H1 (cell line): ENCODE data around the gene ACAP1. TPM values are rescaled to one million over a fixed set of nuclear protein-coding genes. Genes with fewer than 3 reads are reported as not detected.

Experiments used
- CTCF ChIA-PET: fragments of 300-600 bp; sonication (Branson Sonifier 250); formaldehyde crosslinking; loops from one replicate; lab custom pipeline; 2021; ENCODE audit not compliant: partially characterized antibody; lab: Charles Lee
- POLR2A ChIA-PET: fragments of 300-600 bp; sonication (Branson Sonifier 250); formaldehyde crosslinking; loops from one replicate; lab custom pipeline; 2021; ENCODE audit warnings: inconsistent platforms; ENCODE audit not compliant: partially characterized antibody; lab: Charles Lee
- DNase-seq, 2 experiments: peaks; one replicate each; pipeline versions ENCODE4 v3.0.0 to v3.0.0-alpha.2; 2010 to 2022; ENCODE audit warnings: low spot score in 2 of 2, low read depth in 1 of 2, mixed read lengths in 1 of 2
- FAIRE-seq: peaks from 2 replicates; lab custom pipeline; 2011; peaks lifted over from hg19 to GRCh38; lab: Jason Lieb, UNC
- H2AFZ ChIP-seq: 2 replicates; pipeline ENCODE4 v1.8.1; 2012; ENCODE audit warnings: low read length, inconsistent platforms
- H2AK5ac ChIP-seq: 2 replicates; pipeline ENCODE4 v1.6.1; 2013; ENCODE audit warnings: low read depth, low read length
- H2BK120ac ChIP-seq: replicated peaks from 2 replicates; pipeline ENCODE3; 2013; ENCODE audit warnings: low read depth, low read length, inconsistent platforms
- H2BK12ac ChIP-seq: 2 replicates; pipeline ENCODE4 v1.6.1; 2013; ENCODE audit warnings: low read depth, low read length
- H2BK15ac ChIP-seq: 2 replicates; pipeline ENCODE4 v1.6.1; 2013; ENCODE audit warnings: low read length
- H2BK20ac ChIP-seq: 2 replicates; pipeline ENCODE4 v1.6.1; 2013; ENCODE audit warnings: low read length
- H2BK5ac ChIP-seq: 2 replicates; pipeline ENCODE4 v1.6.1; 2013; ENCODE audit warnings: low read depth, low read length
- H3K14ac ChIP-seq: 2 replicates; pipeline ENCODE4 v1.6.1; 2013; ENCODE audit warnings: inconsistent platforms; ENCODE audit not compliant: insufficient read length
- H3K18ac ChIP-seq: 2 replicates; pipeline ENCODE4 v1.6.1; 2013; ENCODE audit warnings: low read length; ENCODE audit errors: extremely low read depth
- H3K23ac ChIP-seq: 2 replicates; pipeline ENCODE4 v1.6.1; 2013; ENCODE audit warnings: inconsistent platforms; ENCODE audit not compliant: insufficient read length
- H3K23me2 ChIP-seq: 2 replicates; pipeline ENCODE4 v1.6.1; 2013; ENCODE audit warnings: low read depth, low read length
- H3K27ac ChIP-seq: 2 replicates; pipeline ENCODE4 v1.6.1; 2011; ENCODE audit warnings: low read depth, low read length, inconsistent platforms
- H3K27me3 ChIP-seq, 4 experiments: replicated peaks in 1 of 4; 1 replicate in 1 of 4; 2 replicates in 3 of 4; pipeline versions ENCODE4 v1.6.1 to v1.8.1; 2011 to 2013; ENCODE audit warnings: low read length in 3 of 4, mild to moderate bottlenecking in 3 of 4, inconsistent platforms in 2 of 4, mixed read lengths in 2 of 4, moderate library complexity in 1 of 4; ENCODE audit not compliant: control insufficient read depth in 3 of 4, insufficient read depth in 3 of 4; ENCODE audit errors: extremely low read depth in 1 of 4
- H3K36me3 ChIP-seq, 4 experiments: 2 replicates each; pipeline versions ENCODE4 v1.6.1 to v1.8.1; 2011 to 2013; ENCODE audit warnings: mild to moderate bottlenecking in 4 of 4, low read length in 3 of 4, moderate library complexity in 2 of 4, control low read depth in 1 of 4, inconsistent platforms in 1 of 4; ENCODE audit not compliant: insufficient read depth in 4 of 4, control insufficient read depth in 2 of 4
- H3K4ac ChIP-seq: replicated peaks from 2 replicates; pipeline ENCODE3; 2013; ENCODE audit warnings: low read length, low read depth, mixed read lengths, inconsistent platforms; ENCODE audit not compliant: insufficient read length
- H3K4me1 ChIP-seq, 4 experiments: replicated peaks in 1 of 4; 1 replicate in 1 of 4; 2 replicates in 3 of 4; pipeline versions ENCODE4 v1.6.1 to v1.8.1; 2011 to 2013; ENCODE audit warnings: low read length in 3 of 4, inconsistent platforms in 2 of 4, mixed read lengths in 1 of 4; ENCODE audit not compliant: insufficient read depth in 4 of 4, control insufficient read depth in 3 of 4
- H3K4me2 ChIP-seq, 2 experiments: 2 replicates each; pipeline versions ENCODE4 v1.6.1 to v1.8.1; 2011 to 2013; ENCODE audit warnings: low read depth in 2 of 2, low read length in 2 of 2, control low read depth in 1 of 2, inconsistent platforms in 1 of 2, mild to moderate bottlenecking in 1 of 2; ENCODE audit not compliant: insufficient read depth in 1 of 2
- H3K4me3 ChIP-seq, 4 experiments: fragments of 200-600, 300-600 bp in 1 of 4; sonication (generic), shearing (Covaris generic), sonication (Bioruptor Twin) in 1 of 4; 2 replicates each; pipeline versions ENCODE4 v1.5.1 to v1.8.1; 2011 to 2016; ENCODE audit warnings: low read length in 4 of 4, low read depth in 3 of 4, control low read depth in 2 of 4, inconsistent platforms in 2 of 4, mild to moderate bottlenecking in 2 of 4, mixed read lengths in 1 of 4, moderate library complexity in 1 of 4; ENCODE audit not compliant: insufficient read depth in 2 of 4; ENCODE audit errors: extremely low read depth in 1 of 4
- H3K56ac ChIP-seq: replicated peaks from 2 replicates; pipeline ENCODE3; 2013; ENCODE audit warnings: low read depth, mild to moderate bottlenecking, mixed read lengths, low read length, inconsistent platforms; ENCODE audit not compliant: insufficient read length
- H3K79me1 ChIP-seq: 2 replicates; pipeline ENCODE4 v1.6.1; 2013; ENCODE audit warnings: low read depth, low read length, control low read depth
- H3K79me2 ChIP-seq, 2 experiments: 2 replicates each; pipeline versions ENCODE4 v1.6.1 to v1.8.1; 2012 to 2013; ENCODE audit warnings: low read length in 2 of 2, mild to moderate bottlenecking in 2 of 2, inconsistent platforms in 1 of 2; ENCODE audit not compliant: insufficient read depth in 2 of 2, control insufficient read depth in 1 of 2
- H3K9ac ChIP-seq, 4 experiments: replicated peaks in 1 of 4; 1 replicate in 1 of 4; 2 replicates in 3 of 4; pipeline versions ENCODE4 v1.6.1 to v1.8.1; 2011 to 2013; ENCODE audit warnings: low read depth in 3 of 4, low read length in 3 of 4, control low read depth in 2 of 4, mild to moderate bottlenecking in 2 of 4, moderate library complexity in 2 of 4, inconsistent platforms in 1 of 4; ENCODE audit errors: extremely low read depth in 1 of 4
- H3K9me3 ChIP-seq, 2 experiments: 2 replicates each; pipeline versions ENCODE4 v1.6.1 to v1.8.1; 2012 to 2013; ENCODE audit warnings: mild to moderate bottlenecking in 2 of 2, moderate library complexity in 2 of 2, control low read depth in 1 of 2, inconsistent platforms in 1 of 2, low read depth in 1 of 2, low read length in 1 of 2, mixed read lengths in 1 of 2; ENCODE audit not compliant: insufficient read depth in 2 of 2
- H4K20me1 ChIP-seq, 2 experiments: replicated peaks in 1 of 2; 2 replicates each; pipeline versions ENCODE3 to v1.8.1; 2011 to 2013; ENCODE audit warnings: inconsistent platforms in 2 of 2, low read length in 2 of 2, mild to moderate bottlenecking in 1 of 2; ENCODE audit not compliant: insufficient read depth in 2 of 2, control insufficient read depth in 1 of 2
- H4K5ac ChIP-seq: 2 replicates; pipeline ENCODE4 v1.6.1; 2013; ENCODE audit warnings: low read length, low read depth, mixed read lengths, inconsistent platforms; ENCODE audit not compliant: insufficient read length
- H4K8ac ChIP-seq: 2 replicates; pipeline ENCODE4 v1.8.0; 2013; ENCODE audit warnings: mild to moderate bottlenecking, moderate library complexity, low read length, inconsistent platforms; ENCODE audit not compliant: insufficient read depth; ENCODE audit errors: extremely low read depth
- H4K91ac ChIP-seq: replicated peaks from 2 replicates; pipeline ENCODE3; 2013; ENCODE audit warnings: low read length, mixed read lengths, inconsistent platforms; ENCODE audit not compliant: insufficient read length
- CTBP2 ChIP-seq: IDR thresholded peaks from 2 replicates; pipeline ENCODE4 v1.7.0; 2011; ENCODE audit warnings: borderline replicate concordance, mild to moderate bottlenecking, moderate library complexity, mixed read lengths, low read length; ENCODE audit not compliant: insufficient read depth, insufficient read length
- KDM4A ChIP-seq: IDR thresholded peaks from one replicate; pipeline ENCODE4 v1.7.1; 2012; ENCODE audit warnings: low read depth, mild to moderate bottlenecking, moderate library complexity, low read length, inconsistent platforms; ENCODE audit not compliant: severe bottlenecking
- KDM5A ChIP-seq: fragments of 200-600 bp; IDR thresholded peaks from 2 replicates; pipeline ENCODE4 v1.7.1; 2012; ENCODE audit warnings: mild to moderate bottlenecking, low read length, inconsistent platforms, mixed read lengths
- RAD21 ChIP-seq, 2 experiments: IDR thresholded peaks in 1 of 2; conservative IDR thresholded peaks in 1 of 2; 2 replicates each; pipeline ENCODE4 v1.6.1; 2011; ENCODE audit warnings: low read depth in 2 of 2, low read length in 2 of 2, improper control_type of control experiment in 1 of 2, inconsistent platforms in 1 of 2, mild to moderate bottlenecking in 1 of 2, moderate library complexity in 1 of 2
- RBBP5 ChIP-seq: IDR thresholded peaks from 2 replicates; pipeline ENCODE4 v1.7.1; 2012; ENCODE audit warnings: low read depth, mild to moderate bottlenecking, inconsistent platforms, low read length, moderate library complexity, borderline replicate concordance
- SIN3A ChIP-seq, 2 experiments: IDR thresholded peaks in 1 of 2; conservative IDR thresholded peaks in 1 of 2; 2 replicates each; pipeline ENCODE4 v1.6.1; 2011 to 2012; ENCODE audit warnings: low read length in 2 of 2, improper control_type of control experiment in 1 of 2, low read depth in 1 of 2, mild to moderate bottlenecking in 1 of 2
- WGBS, 2 experiments: shearing (Covaris generic) in 1 of 2; methylation state at CpG; one replicate each; pipeline versions ENCODE4 v1.1.6 to v1.1.7; 2013 to 2015; ENCODE audit warnings: low lambda C conversion rate in 2 of 2, mixed read lengths in 2 of 2, inconsistent platforms in 1 of 2, low coverage in 1 of 2, missing lambda C conversion rate in 1 of 2; ENCODE audit not compliant: insufficient replicate concordance in 2 of 2, insufficient coverage in 1 of 2, insufficient read length in 1 of 2; ENCODE audit errors: extremely low coverage in 1 of 2, missing lambda C conversion rate in 1 of 2; 5-methylcytosine and 5-hydroxymethylcytosine counted together
- polyA plus RNA-seq, 7 experiments: library from polyadenylated mRNA; depleted of rRNA in 3 of 7; stranded (reverse) in 5 of 7; unstranded in 2 of 7; fragments of >200 nt in 5 of 7; fragments of 200-250 nt in 2 of 7; gene quantifications; 1 replicate in 5 of 7; 2 replicates in 1 of 7; 4 replicates in 1 of 7; pipeline versions ENCODE4 v1.2.1 to v1.2.3, GENCODE V29; 2011 to 2013; ENCODE audit warnings: missing spikeins in 2 of 7, mixed read lengths in 2 of 7
- total RNA-seq: library from RNA; stranded (reverse); fragmentation: NEBNext Ultra II Directional; extraction: Animal tissue kit (Norgen Biotek cat#: 25700); gene quantifications from 2 replicates; pipeline ENCODE4 v1.2.1, GENCODE V29; 2021

ACAP1 gene
- total and polyA plus RNA-seq, 2 of the 8 experiments (the other 6 are each of a cell fraction or from before 2014, with no cell fraction given) = 11.9 to 45.1 TPM

GRCh38 chr17:7290685-7291084 is 45.6 kb upstream of the ACAP1 start:
- no peak overlapping the region for H3K56ac ChIP-seq
- H2BK20ac ChIP-seq = no peak overlapping the region
- no peak overlapping the region for H2AK5ac ChIP-seq
- no peak overlapping the region for H2BK12ac ChIP-seq
- H3K23me2 ChIP-seq = peaks cover 2% of the 10 kb centered on the region; the same call in 1 of the 2 replicates
- peaks cover 0 to 6% (median 0%) of the 10 kb centered on the region in 4 experiments; a peak in 1 of 8 replicates for H3K36me3 ChIP-seq
- no peak overlapping the region for H3K9ac ChIP-seq
- H3K27ac ChIP-seq = no peak overlapping the region
- H3K4me3 ChIP-seq = no peak overlapping the region
- H3K4me1 ChIP-seq = peaks cover 0 to 11% (median 7%) of the 10 kb centered on the region in 4 experiments; a peak in 6 of 7 replicates
- peaks cover 0 to 9% of the 10 kb centered on the region in 2 experiments for H4K20me1 ChIP-seq
- H3K14ac ChIP-seq = no peak overlapping the region
- H2BK15ac ChIP-seq = no peak overlapping the region
- no peak overlapping the region for H3K4ac ChIP-seq
- POLR2A ChIA-PET = interaction anchor here (2.0 to 6.7 kb wide), 5 partner anchors 10 to 39 kb away, joined by 6 to 94 read pairs (median 33); partner anchors contain the start of genes CLDN7, CTDNEP1, ELP5 and GPS2
- no peaks in the 10 kb centered on the region; a peak in 1 of 4 replicates for H3K9me3 ChIP-seq
- TF ChIP-seq KDM5A = no peak
- TF ChIP-seq RAD21 (IDR thresholded peaks at IDR 0.05 in 1 of 2, conservative IDR thresholded peaks at IDR 0.05 in 1 of 2; ENCODE audit: low read depth in 2 of 2, low read length in 2 of 2) = no peak
- no peak for TF ChIP-seq KDM4A
- no peak for TF ChIP-seq CTBP2
- no peak for TF ChIP-seq SIN3A (conservative IDR thresholded peaks at IDR 0.05 in 1 of 2, IDR thresholded peaks at IDR 0.05 in 1 of 2; ENCODE audit: low read depth in 1 of 2, low read length in 2 of 2)
- no peak for TF ChIP-seq RBBP5
- TF ChIP-seq, all 59 proteins: peak for 0
- no peak overlapping the region for H3K4me2 ChIP-seq
- no peak overlapping the region for H4K5ac ChIP-seq
- no peak overlapping the region for H3K23ac ChIP-seq
- DNase-seq (no peak), FAIRE-seq (no peak)
- H2BK120ac ChIP-seq = no peak overlapping the region
- no peak overlapping the region for H4K91ac ChIP-seq
- H2AFZ ChIP-seq = no peak overlapping the region
- H2BK5ac ChIP-seq = no peak overlapping the region
- peaks cover 2% of the 10 kb centered on the region; the same call in 1 of the 2 replicates for H3K79me1 ChIP-seq
- H3K27me3 ChIP-seq = peaks cover 2 to 5% (median 3%) of the 10 kb centered on the region in 4 experiments
- no peak overlapping the region for H4K8ac ChIP-seq
- CTCF ChIA-PET = interaction anchor here (0.7 to 5.7 kb wide), 5 partner anchors 9 to 69 kb away, joined by 3 to 46 read pairs (median 5); partner anchors contain the start of gene SLC2A4
- H3K79me2 ChIP-seq = no peaks in the 10 kb centered on the region
- no peak overlapping the region for H3K18ac ChIP-seq
- WGBS, 2 experiments = 88% methylated on average over 11 of the region's 11 CpGs; no CpG with 5 or more reads in 1 of the 2 experiments
